Measurements from ENCODE around the gene AVPR2.

DNA sequence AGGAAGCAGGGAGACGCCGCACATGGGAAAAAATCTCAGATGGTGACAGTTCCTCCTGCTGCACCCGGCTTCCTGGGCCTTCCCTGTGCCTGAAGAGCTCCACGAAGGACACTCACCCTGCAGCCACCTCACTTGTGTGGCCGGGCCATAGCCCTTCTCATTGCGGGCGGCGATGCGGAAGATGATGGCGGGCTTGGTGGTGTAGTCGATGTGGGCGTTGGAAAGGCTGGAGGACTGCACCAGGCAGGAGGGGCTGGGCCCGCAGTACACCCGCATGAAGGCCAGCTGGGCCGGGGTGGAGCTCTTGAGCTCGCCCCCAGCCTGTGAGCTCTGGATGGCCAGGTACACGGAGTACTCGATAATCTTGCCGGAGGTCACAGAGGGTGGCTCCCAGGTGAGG is 45.7 kb downstream of the AVPR2 start:
- TF ChIP-seq, protein P1, sequence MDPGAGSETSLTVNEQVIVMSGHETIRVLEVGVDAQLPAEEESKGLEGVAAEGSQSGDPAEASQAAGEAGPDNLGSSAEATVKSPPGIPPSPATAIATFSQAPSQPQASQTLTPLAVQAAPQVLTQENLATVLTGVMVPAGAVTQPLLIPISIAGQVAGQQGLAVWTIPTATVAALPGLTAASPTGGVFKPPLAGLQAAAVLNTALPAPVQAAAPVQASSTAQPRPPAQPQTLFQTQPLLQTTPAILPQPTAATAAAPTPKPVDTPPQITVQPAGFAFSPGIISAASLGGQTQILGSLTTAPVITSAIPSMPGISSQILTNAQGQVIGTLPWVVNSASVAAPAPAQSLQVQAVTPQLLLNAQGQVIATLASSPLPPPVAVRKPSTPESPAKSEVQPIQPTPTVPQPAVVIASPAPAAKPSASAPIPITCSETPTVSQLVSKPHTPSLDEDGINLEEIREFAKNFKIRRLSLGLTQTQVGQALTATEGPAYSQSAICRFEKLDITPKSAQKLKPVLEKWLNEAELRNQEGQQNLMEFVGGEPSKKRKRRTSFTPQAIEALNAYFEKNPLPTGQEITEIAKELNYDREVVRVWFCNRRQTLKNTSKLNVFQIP (CRISPR knock-in tag; IDR thresholded peaks at IDR 0.05; ENCODE audit: borderline replicate concordance, low read depth), result no peak
- no peak for TF ChIP-seq ISL1 (CRISPR knock-in tag; IDR thresholded peaks at IDR 0.05)
- TF ChIP-seq, protein P2, sequence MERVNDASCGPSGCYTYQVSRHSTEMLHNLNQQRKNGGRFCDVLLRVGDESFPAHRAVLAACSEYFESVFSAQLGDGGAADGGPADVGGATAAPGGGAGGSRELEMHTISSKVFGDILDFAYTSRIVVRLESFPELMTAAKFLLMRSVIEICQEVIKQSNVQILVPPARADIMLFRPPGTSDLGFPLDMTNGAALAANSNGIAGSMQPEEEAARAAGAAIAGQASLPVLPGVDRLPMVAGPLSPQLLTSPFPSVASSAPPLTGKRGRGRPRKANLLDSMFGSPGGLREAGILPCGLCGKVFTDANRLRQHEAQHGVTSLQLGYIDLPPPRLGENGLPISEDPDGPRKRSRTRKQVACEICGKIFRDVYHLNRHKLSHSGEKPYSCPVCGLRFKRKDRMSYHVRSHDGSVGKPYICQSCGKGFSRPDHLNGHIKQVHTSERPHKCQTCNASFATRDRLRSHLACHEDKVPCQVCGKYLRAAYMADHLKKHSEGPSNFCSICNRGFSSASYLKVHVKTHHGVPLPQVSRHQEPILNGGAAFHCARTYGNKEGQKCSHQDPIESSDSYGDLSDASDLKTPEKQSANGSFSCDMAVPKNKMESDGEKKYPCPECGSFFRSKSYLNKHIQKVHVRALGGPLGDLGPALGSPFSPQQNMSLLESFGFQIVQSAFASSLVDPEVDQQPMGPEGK (CRISPR knock-in tag; IDR thresholded peaks at IDR 0.05; ENCODE audit: borderline replicate concordance), result no peak
- TF ChIP-seq, protein P3, sequence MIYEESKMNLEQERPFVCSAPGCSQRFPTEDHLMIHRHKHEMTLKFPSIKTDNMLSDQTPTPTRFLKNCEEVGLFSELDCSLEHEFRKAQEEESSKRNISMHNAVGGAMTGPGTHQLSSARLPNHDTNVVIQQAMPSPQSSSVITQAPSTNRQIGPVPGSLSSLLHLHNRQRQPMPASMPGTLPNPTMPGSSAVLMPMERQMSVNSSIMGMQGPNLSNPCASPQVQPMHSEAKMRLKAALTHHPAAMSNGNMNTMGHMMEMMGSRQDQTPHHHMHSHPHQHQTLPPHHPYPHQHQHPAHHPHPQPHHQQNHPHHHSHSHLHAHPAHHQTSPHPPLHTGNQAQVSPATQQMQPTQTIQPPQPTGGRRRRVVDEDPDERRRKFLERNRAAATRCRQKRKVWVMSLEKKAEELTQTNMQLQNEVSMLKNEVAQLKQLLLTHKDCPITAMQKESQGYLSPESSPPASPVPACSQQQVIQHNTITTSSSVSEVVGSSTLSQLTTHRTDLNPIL (CRISPR knock-in tag; IDR thresholded peaks at IDR 0.05; ENCODE audit: low read depth), result no peak
- TF ChIP-seq ESRRG (CRISPR knock-in tag; IDR thresholded peaks at IDR 0.05), result no peak
- no peak for TF ChIP-seq SNAI2 (CRISPR knock-in tag; IDR thresholded peaks at IDR 0.05)
- no peak for TF ChIP-seq OSR1 (CRISPR knock-in tag; IDR thresholded peaks at IDR 0.05)
- no peak for TF ChIP-seq ZFP30 (CRISPR knock-in tag; IDR thresholded peaks at IDR 0.05)
- TF ChIP-seq GLIS3 (CRISPR knock-in tag; IDR thresholded peaks at IDR 0.05), result no peak
